HG02678 (cell line): Measurements from ENCODE around the gene GRIA2.

Source experiments
- ATAC-seq: cut with Tn5 transposase; IDR thresholded peaks from one replicate; pipeline ENCODE4 v1.9.1; 2021; ENCODE audit warnings: mild to moderate bottlenecking, moderate library complexity; ENCODE audit not compliant: unreplicated experiment

The GRIA2 gene

GRCh38 chr4:157358851-157359250 lies 138.3 kb downstream of the GRIA2 start:
- no peak for ATAC-seq

- no peak for ATAC-seq
Measured at GRCh38 chr4:157363360-157363759, 142.8 kb downstream of the GRIA2 start.

- no peak for ATAC-seq
Measured at GRCh38 chr4:157372154-157372553, 151.6 kb downstream of the GRIA2 start.

DNA sequence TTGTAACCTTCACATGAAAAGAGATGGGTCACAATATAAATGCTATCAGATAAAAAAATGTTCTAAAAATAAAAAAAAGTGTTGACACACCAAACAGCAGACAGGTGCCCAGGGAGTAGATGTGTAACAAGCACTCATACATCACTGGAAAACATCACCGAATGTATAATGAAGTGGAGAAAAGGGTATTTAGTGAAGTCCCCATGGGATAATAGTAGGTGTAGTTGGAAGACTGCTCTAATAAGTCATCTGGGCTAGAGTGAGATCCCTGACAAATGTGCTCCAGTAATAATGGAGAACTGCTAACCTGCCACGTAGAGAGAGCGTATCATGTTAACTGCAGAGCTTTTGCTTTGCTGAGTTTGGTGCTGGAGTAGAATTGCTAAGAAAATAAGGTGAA lies 152.0 kb downstream of the GRIA2 start:
- no peak for ATAC-seq

- no peak for ATAC-seq
Measured at GRCh38 chr4:157389741-157390140, 169.2 kb downstream of the GRIA2 start.

- no peak for ATAC-seq
Measured at GRCh38 chr4:157405070-157405469, 184.5 kb downstream of the GRIA2 start.
